ENCODE data around the gene DMPK.
"Not testable (repeated sequence)": the region's sequence is repeated elsewhere in the genome, so short reads cannot be mapped to it uniquely, and the experiment has no call there.

The DMPK gene

GRCh38 chr19:45814851-45815480, 32.7 kb upstream of the DMPK start, which contains the start of gene RSPH6A:
Gene RSPH6A, minus strand, starts transcription at chr19:45815308. Its CDS starts 132 bp downstream, at chr19:45815176.
- DNase-seq, result no peak

GRCh38 chr19:45814166-45814780, 32.0 kb upstream of the DMPK start:
- DNase-seq, result no peak

GRCh38 chr19:45812297-45812696, 30.0 kb upstream of the DMPK start:
- DNase-seq, result no peak

- DNase-seq, result peak; percentile 80
Measured at GRCh38 chr19:45809643-45810159, 27.4 kb upstream of the DMPK start.

- no peak for DNase-seq
Measured at GRCh38 chr19:45805719-45806118, 23.4 kb upstream of the DMPK start.

GRCh38 chr19:45804959-45805230, 22.6 kb upstream of the DMPK start:
- DNase-seq, result no peak

- no peak for DNase-seq
Measured at GRCh38 chr19:45804140-45804958, 22.1 kb upstream of the DMPK start.

- DNase-seq, result no peak
Measured at GRCh38 chr19:45801603-45802175, 19.4 kb upstream of the DMPK start.

- peak; percentile 41 for DNase-seq
Measured at GRCh38 chr19:45800070-45800553, 17.8 kb upstream of the DMPK start.

- DNase-seq, result not testable (repeated sequence)
Measured at GRCh38 chr19:45799541-45799940, 17.3 kb upstream of the DMPK start.

- peak; percentile 75 for DNase-seq
Measured at GRCh38 chr19:45798995-45799517, 16.8 kb upstream of the DMPK start.

- DNase-seq, result no peak
Measured at GRCh38 chr19:45794627-45795026, 12.3 kb upstream of the DMPK start.

- DNase-seq, result no peak
Measured at GRCh38 chr19:45793876-45794275, 11.6 kb upstream of the DMPK start.

- DNase-seq, result no peak
Measured at GRCh38 chr19:45793178-45793564, 10.9 kb upstream of the DMPK start.

- DNase-seq, result peak; percentile 96
Measured at GRCh38 chr19:45792470-45793177, 10.3 kb upstream of the DMPK start, which contains the start of gene DMWD. Gene DMWD, minus strand, starts transcription at chr19:45792845. Its CDS starts 89 bp downstream, at chr19:45792756.

GRCh38 chr19:45791744-45792469, 9.6 kb upstream of the DMPK start:
- no peak for DNase-seq

GRCh38 chr19:45790942-45791341, 8.7 kb upstream of the DMPK start:
- DNase-seq, result no peak

GRCh38 chr19:45789035-45789786, 6.9 kb upstream of the DMPK start:
- DNase-seq, result no peak

- no peak for DNase-seq
Measured at GRCh38 chr19:45786533-45786894, 4.2 kb upstream of the DMPK start.

- no peak for DNase-seq
Measured at GRCh38 chr19:45785781-45786532, 3.7 kb upstream of the DMPK start.
